AG04450 (cell line): ENCODE data around the gene B3GNT7. TPM values are rescaled to one million over a fixed set of nuclear protein-coding genes. Genes with fewer than 3 reads are reported as not detected.

Source experiments
- CTCF ChIA-PET: fragments of 300-600, 350-600 bp; formaldehyde crosslinking; extraction: SDS; loops from one replicate; lab custom pipeline; 2022; ENCODE audit warnings: antibody characterized with exemption, inconsistent platforms; lab: Charles Lee
- POLR2A ChIA-PET: fragments of 350-600 bp; formaldehyde crosslinking; extraction: SDS; loops from one replicate; lab custom pipeline; 2021; ENCODE audit warnings: antibody characterized with exemption, inconsistent platforms; lab: Yijun Ruan, JAX
- DNase-seq: peaks from one replicate; pipeline ENCODE4 v3.0.0-alpha.2; 2011; ENCODE audit warnings: low read depth, low spot score
- H3K27ac ChIP-seq: one replicate; pipeline ENCODE4 v1.5.1; 2012; ENCODE audit warnings: low read depth, low read length, control low read depth
- H3K27me3 ChIP-seq: one replicate; pipeline ENCODE4 v1.6.0; 2012; ENCODE audit warnings: low read length; ENCODE audit not compliant: control insufficient read depth, insufficient read depth
- H3K4me3 ChIP-seq: 2 replicates; pipeline ENCODE4 v1.5.1; 2011; ENCODE audit warnings: mild to moderate bottlenecking, low read depth, low read length, control low read depth
- H3K9me3 ChIP-seq: 2 replicates; pipeline ENCODE4 v1.5.1; 2012; ENCODE audit warnings: low read length; ENCODE audit not compliant: control insufficient read depth, insufficient read depth
- CTCF ChIP-seq: IDR thresholded peaks from 2 replicates; pipeline ENCODE4 v1.5.1; 2011; ENCODE audit warnings: low read depth, low read length, control low read depth, inconsistent platforms
- polyA plus RNA-seq: library from polyadenylated mRNA; depleted of rRNA; stranded (reverse); fragments of >200 nt; gene quantifications from 2 replicates; pipeline ENCODE4 v1.2.3, GENCODE V29; 2011

Gene B3GNT7
- polyA plus RNA-seq, 1 experiment, result 0.06 TPM

DNA sequence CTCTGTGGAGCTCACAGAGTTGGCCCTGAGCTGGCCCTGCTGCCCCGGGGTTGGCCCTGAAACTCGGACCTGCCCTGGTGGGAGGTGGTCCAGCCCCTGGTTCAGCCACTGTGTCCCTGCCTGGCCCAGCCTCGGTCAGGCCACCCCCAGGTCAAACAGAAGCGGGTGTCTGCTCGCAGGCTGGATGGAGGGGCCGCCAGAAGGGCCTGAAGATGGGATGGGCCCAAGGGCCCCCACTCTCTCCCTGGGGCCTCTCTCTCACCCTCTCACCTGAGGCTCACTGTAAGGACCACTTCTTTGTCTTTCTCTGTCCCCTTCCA, 25.1 kb upstream of the B3GNT7 start:
- DNase-seq, result no peak
- H3K27me3 ChIP-seq, result no peaks in the 10 kb centered on the region
- POLR2A ChIA-PET, result no interaction called here
- TF ChIP-seq CTCF, result no peak
- H3K27ac ChIP-seq, result no peak overlapping the region
- no peaks in the 10 kb centered on the region for H3K9me3 ChIP-seq
- H3K4me3 ChIP-seq, result no peak overlapping the region
- CTCF ChIA-PET, result no interaction called here

DNA sequence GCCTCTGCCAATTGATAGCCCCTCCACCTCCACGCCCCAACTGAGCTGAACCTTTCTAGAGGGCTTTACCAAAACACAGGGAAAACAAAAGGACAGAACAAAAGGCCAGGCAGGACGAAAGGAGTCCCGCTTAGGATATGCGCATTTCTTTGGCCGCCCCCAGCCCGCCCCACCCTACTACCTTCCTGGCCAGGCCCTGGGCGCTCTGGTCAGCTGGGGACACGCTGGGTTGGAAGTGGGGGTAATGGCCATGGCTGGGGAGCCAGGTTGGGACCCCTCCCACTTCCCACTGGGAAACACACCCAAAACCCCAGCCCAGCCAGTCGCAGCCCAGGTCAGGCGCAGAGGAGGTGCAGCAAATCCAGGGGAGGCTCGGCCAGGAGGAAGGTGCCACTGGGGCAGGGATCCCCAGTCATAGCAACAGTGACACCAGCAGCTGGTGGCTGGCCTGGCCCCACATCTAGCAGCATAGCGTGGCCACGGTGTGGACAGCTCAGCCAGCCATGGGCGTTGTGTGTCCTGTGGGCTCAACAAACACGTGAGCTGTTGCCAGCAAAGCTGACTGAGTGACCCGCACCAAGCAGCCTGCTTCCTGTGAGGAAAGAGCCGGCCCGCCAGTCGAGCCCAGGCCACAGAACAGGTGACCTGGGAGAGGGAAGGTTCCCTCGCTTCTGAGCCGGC, 24.6 kb upstream of the B3GNT7 start:
- no peak overlapping the region for H3K27ac ChIP-seq
- CTCF ChIA-PET, result no interaction called here

DNA sequence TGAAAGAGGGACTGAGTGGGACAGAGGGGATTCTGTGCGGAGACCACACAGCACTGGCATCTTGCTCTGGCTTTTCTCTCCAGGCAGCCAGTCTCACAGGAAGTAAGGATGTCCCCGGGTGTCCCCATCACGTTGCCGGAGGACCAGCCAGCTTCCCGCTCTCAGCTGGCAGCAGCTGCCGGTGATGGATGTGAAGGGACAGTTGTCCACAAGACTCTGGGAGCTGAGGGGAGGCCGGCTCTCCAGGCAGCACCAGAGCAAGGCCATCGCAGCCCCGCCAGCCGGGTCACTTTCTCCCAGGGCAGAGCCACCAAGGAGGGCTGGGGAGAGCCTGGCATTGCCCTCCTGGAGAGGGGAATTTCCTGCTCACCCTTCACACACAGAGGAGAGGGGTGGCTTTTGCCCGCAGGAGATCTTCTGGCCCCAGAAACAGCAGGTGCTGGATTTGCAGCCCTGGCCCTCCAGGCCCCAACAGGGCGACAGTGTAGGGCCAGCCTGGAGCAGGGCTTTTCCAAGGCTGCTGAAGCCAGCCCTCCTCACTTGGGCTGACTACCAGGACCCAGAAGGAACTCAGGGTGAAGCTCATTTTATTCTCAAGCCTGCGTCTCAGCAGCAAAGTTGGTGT, 24.0 kb upstream of the B3GNT7 start:
- Histone ChIP-seq H3K27ac (no peak overlapping the region), H3K4me3 (no peak overlapping the region), H3K27me3 (peaks cover 3% of the 10 kb centered on the region), H3K9me3 (no peaks in the 10 kb centered on the region)
- TF ChIP-seq CTCF, result no peak
- CTCF ChIA-PET, result no interaction called here
- POLR2A ChIA-PET, result no interaction called here
- no peak for DNase-seq

More for the DNA sequence above, 24.6 kb upstream of the B3GNT7 start:
- POLR2A ChIA-PET, result no interaction called here
- H3K27me3 ChIP-seq, result peaks cover 3% of the 10 kb centered on the region
- no peak for TF ChIP-seq CTCF
- DNase-seq, result no peak
- H3K9me3 ChIP-seq, result no peaks in the 10 kb centered on the region
- no peak overlapping the region for H3K4me3 ChIP-seq

GRCh38 chr2:231372326-231372725, 23.2 kb upstream of the B3GNT7 start:
- ChIA-PET CTCF (no interaction called here), POLR2A (no interaction called here)
- Histone ChIP-seq H3K9me3 (no peaks in the 10 kb centered on the region), H3K27ac (no peak overlapping the region), H3K27me3 (peaks cover 3% of the 10 kb centered on the region), H3K4me3 (no peak overlapping the region)
- no peak for DNase-seq
- TF ChIP-seq CTCF, result no peak

DNA sequence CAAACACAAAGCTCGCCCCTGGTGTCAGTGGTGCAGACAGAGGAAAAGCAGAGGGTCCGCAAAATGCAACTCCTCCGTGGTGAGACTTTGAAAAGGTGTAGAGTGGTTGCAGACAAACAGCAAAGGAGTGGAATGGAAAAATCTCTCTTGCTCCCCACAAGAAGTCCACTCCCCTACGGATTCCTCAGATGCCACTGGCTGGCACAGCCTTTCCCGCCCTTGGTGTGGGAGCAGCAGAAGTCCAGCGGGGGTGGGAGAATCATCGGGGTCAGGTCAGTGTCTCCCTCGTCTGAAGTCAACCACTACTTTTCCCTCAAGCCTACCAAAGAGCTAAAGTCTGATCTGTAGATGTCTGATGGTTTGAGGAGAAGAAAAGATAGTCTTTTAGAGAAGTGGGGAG, 22.3 kb upstream of the B3GNT7 start:
- ChIA-PET CTCF (interaction anchor here (1.6 kb wide), 1 partner anchor 146 kb away, joined by 3 read pairs; no protein-coding TSS in a partner anchor), POLR2A (no interaction called here)
- Histone ChIP-seq H3K27ac (no peak overlapping the region), H3K4me3 (no peak overlapping the region), H3K27me3 (peaks cover 3% of the 10 kb centered on the region), H3K9me3 (no peaks in the 10 kb centered on the region)
- DNase-seq, result no peak
- no peak for TF ChIP-seq CTCF
